Astrocyte of the spinal cord (primary cell): ENCODE results near the gene FEZ2.

Experiments
- DNase-seq: peaks from one replicate; pipeline ENCODE4 v3.0.0; 2011; ENCODE audit warnings: low read depth, low spot score
- H3K4me3 ChIP-seq: 2 replicates; pipeline ENCODE4 v1.5.1; 2011; ENCODE audit warnings: low read depth, mild to moderate bottlenecking, low read length, moderate library complexity
- CTCF ChIP-seq: IDR thresholded peaks from 2 replicates; pipeline ENCODE4 v1.5.1; 2012; ENCODE audit warnings: low read depth, mild to moderate bottlenecking, low read length, inconsistent platforms
- in situ Hi-C: cut with HindIII; loops from 2 replicates; pipeline ENCODE4 v1.10.0; 2017; ENCODE audit warnings: low sequenced_read_pairs

The FEZ2 gene

GRCh38 chr2:36572719-36573059, 25.3 kb downstream of the FEZ2 start:
- no peak overlapping the region for H3K4me3 ChIP-seq
- DNase-seq = no peak
- no peak for TF ChIP-seq CTCF
- in situ Hi-C loops = no loop called here

GRCh38 chr2:36572054-36572718, 25.8 kb downstream of the FEZ2 start:
- no peak for DNase-seq
- H3K4me3 ChIP-seq = no peak overlapping the region
- in situ Hi-C loops = no loop called here
- TF ChIP-seq CTCF = no peak

- no peak for TF ChIP-seq CTCF
- no peak for DNase-seq
- in situ Hi-C loops = no loop called here
- H3K4me3 ChIP-seq = no peak overlapping the region
Measured at GRCh38 chr2:36570416-36570815, 27.6 kb downstream of the FEZ2 start.

- no peak for TF ChIP-seq CTCF
- H3K4me3 ChIP-seq = no peak overlapping the region
- peak; percentile 55 for DNase-seq
- in situ Hi-C loops = no loop called here
Measured at GRCh38 chr2:36569267-36569856, 28.6 kb downstream of the FEZ2 start.

- in situ Hi-C loops = no loop called here
- no peak overlapping the region for H3K4me3 ChIP-seq
- no peak for TF ChIP-seq CTCF
- peak; percentile 56 for DNase-seq
Measured at GRCh38 chr2:36568516-36569246, 29.3 kb downstream of the FEZ2 start.

GRCh38 chr2:36567711-36568408, 30.1 kb downstream of the FEZ2 start:
- H3K4me3 ChIP-seq = no peak overlapping the region
- no peak for TF ChIP-seq CTCF
- in situ Hi-C loops = no loop called here
- no peak for DNase-seq
